MM.1S (cell line): ENCODE measurements around the gene KCNQ1.

Source experiments
- EZH2phosphoT487 ChIP-seq: fragments of 300-600 bp; sonication (generic); IDR thresholded peaks from 2 replicates; pipeline ENCODE4 v1.6.1; 2018; ENCODE audit warnings: antibody characterized with exemption, low read length
- TF ChIP-seq, protein P1 (sequence below): fragments of 300-600 bp; sonication (generic); IDR thresholded peaks from 2 replicates; pipeline ENCODE4 v1.5.1; 2016; ENCODE audit warnings: antibody characterized with exemption, low read length, mixed read lengths

DNA sequence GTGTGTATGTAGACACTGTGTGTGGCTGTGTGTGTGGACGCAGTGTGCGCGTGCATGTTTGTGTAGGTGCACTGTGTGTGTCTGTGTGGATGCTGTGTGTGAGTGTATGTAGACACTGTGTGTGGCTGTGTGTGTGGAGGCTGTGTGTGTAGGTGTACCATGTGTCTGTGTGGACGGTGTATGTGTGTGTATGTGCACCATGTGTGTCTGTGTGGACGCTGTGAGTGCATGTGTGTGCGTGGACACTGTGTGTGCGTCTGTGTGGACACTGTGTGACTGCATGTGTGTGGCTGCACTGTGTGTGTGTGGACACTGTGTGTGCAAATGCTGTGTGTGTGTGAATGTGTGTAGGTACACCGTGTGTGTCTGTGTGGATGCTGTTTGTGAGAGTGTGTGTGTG is 10.8 kb upstream of the KCNQ1 start:
- TF ChIP-seq, protein P1, sequence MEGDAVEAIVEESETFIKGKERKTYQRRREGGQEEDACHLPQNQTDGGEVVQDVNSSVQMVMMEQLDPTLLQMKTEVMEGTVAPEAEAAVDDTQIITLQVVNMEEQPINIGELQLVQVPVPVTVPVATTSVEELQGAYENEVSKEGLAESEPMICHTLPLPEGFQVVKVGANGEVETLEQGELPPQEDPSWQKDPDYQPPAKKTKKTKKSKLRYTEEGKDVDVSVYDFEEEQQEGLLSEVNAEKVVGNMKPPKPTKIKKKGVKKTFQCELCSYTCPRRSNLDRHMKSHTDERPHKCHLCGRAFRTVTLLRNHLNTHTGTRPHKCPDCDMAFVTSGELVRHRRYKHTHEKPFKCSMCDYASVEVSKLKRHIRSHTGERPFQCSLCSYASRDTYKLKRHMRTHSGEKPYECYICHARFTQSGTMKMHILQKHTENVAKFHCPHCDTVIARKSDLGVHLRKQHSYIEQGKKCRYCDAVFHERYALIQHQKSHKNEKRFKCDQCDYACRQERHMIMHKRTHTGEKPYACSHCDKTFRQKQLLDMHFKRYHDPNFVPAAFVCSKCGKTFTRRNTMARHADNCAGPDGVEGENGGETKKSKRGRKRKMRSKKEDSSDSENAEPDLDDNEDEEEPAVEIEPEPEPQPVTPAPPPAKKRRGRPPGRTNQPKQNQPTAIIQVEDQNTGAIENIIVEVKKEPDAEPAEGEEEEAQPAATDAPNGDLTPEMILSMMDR: no peak
- TF ChIP-seq EZH2phosphoT487: no peak
